Liver (tissue), 9 donors: ENCODE data around the gene VOPP1. TPM values are rescaled to one million over a fixed set of nuclear protein-coding genes. Genes with fewer than 3 reads are reported as not detected.

ENCODE experiments used
- DNase-seq: peaks from one replicate; pipeline ENCODE4 v3.0.0-alpha.2; 2017; ENCODE audit warnings: low spot score
- H3K27ac ChIP-seq, 2 donors: one replicate each; pipeline ENCODE4 v1.7.0; 2013; ENCODE audit warnings: inconsistent platforms in 2 of 2, low read length in 2 of 2, control low read depth in 1 of 2, low read depth in 1 of 2, mild to moderate bottlenecking in 1 of 2
- H3K27me3 ChIP-seq, 4 donors: one replicate each; pipeline versions ENCODE4 v1.6.1 to v1.7.0; 2013; ENCODE audit warnings: low read length in 3 of 4, inconsistent platforms in 1 of 4, mild to moderate bottlenecking in 1 of 4, moderate library complexity in 1 of 4; ENCODE audit not compliant: control insufficient read depth in 4 of 4, insufficient read depth in 4 of 4
- H3K36me3 ChIP-seq, 4 donors: one replicate each; pipeline versions ENCODE4 v1.6.1 to v1.7.0; 2013; ENCODE audit warnings: low read length in 3 of 4, mild to moderate bottlenecking in 3 of 4, low read depth in 1 of 4, moderate library complexity in 1 of 4; ENCODE audit not compliant: control insufficient read depth in 4 of 4, insufficient read depth in 3 of 4
- H3K4me1 ChIP-seq, 4 donors: one replicate each; pipeline versions ENCODE4 v1.6.1 to v1.7.0; 2013; ENCODE audit warnings: low read length in 3 of 4, mild to moderate bottlenecking in 3 of 4, moderate library complexity in 1 of 4; ENCODE audit not compliant: control insufficient read depth in 4 of 4, insufficient read depth in 4 of 4
- H3K4me3 ChIP-seq, 3 donors: one replicate each; pipeline versions ENCODE4 v1.6.1 to v1.7.0; 2013; ENCODE audit warnings: low read length in 3 of 3, control low read depth in 1 of 3, low read depth in 1 of 3, mild to moderate bottlenecking in 1 of 3
- H3K9ac ChIP-seq, 2 donors: one replicate each; pipeline ENCODE4 v1.7.0; 2013; ENCODE audit warnings: low read length in 2 of 2, mild to moderate bottlenecking in 2 of 2, moderate library complexity in 2 of 2, control low read depth in 1 of 2, low read depth in 1 of 2
- H3K9me3 ChIP-seq, 4 donors: one replicate each; pipeline versions ENCODE4 v1.6.1 to v1.7.0; 2013; ENCODE audit warnings: low read length in 3 of 4; ENCODE audit not compliant: control insufficient read depth in 4 of 4
- ATF3 ChIP-seq: IDR thresholded peaks from 2 replicates; pipeline ENCODE4 v1.6.1; 2016; ENCODE audit warnings: antibody characterized with exemption
- CTCF ChIP-seq: fragments of 150-350 bp; IDR thresholded peaks from 2 replicates; pipeline ENCODE4 v1.5.1; 2017; ENCODE audit warnings: improper control_type of control experiment, low read depth, low read length; ENCODE audit not compliant: missing input control
- EGR1 ChIP-seq, 2 donors: IDR thresholded peaks; 2 replicates each; pipeline ENCODE4 v1.6.1; 2016 to 2018; ENCODE audit warnings: antibody characterized with exemption in 2 of 2, low read depth in 2 of 2
- FOXA1 ChIP-seq: IDR thresholded peaks from 2 replicates; pipeline ENCODE4 v1.6.1; 2016; ENCODE audit warnings: antibody characterized with exemption
- FOXA2 ChIP-seq: IDR thresholded peaks from 2 replicates; pipeline ENCODE4 v1.6.1; 2016; ENCODE audit warnings: antibody characterized with exemption
- GABPA ChIP-seq, 2 donors: IDR thresholded peaks in 1 of 2; conservative IDR thresholded peaks in 1 of 2; 2 replicates each; pipeline ENCODE4 v1.6.1; 2016; ENCODE audit warnings: antibody characterized with exemption in 2 of 2, mild to moderate bottlenecking in 1 of 2, moderate library complexity in 1 of 2
- HNF4A ChIP-seq, 2 donors: conservative IDR thresholded peaks; 2 replicates each; pipeline ENCODE4 v1.6.1; 2016; ENCODE audit warnings: antibody characterized with exemption in 2 of 2, mild to moderate bottlenecking in 2 of 2
- HNF4G ChIP-seq: IDR thresholded peaks from 2 replicates; pipeline ENCODE4 v1.6.1; 2016; ENCODE audit warnings: antibody characterized with exemption
- JUND ChIP-seq, 2 donors: IDR thresholded peaks; 2 replicates each; pipeline ENCODE4 v1.6.1; 2016; ENCODE audit warnings: antibody characterized with exemption in 2 of 2
- MAX ChIP-seq: IDR thresholded peaks from 2 replicates; pipeline ENCODE4 v1.6.1; 2016; ENCODE audit warnings: antibody characterized with exemption
- NR2F2 ChIP-seq: IDR thresholded peaks from 2 replicates; pipeline ENCODE4 v1.6.1; 2016; ENCODE audit warnings: antibody characterized with exemption
- RAD21 ChIP-seq, 2 donors: IDR thresholded peaks; 2 replicates each; pipeline ENCODE4 v1.6.1; 2016; ENCODE audit warnings: antibody characterized with exemption in 2 of 2, mild to moderate bottlenecking in 2 of 2
- REST ChIP-seq: IDR thresholded peaks from 2 replicates; pipeline ENCODE4 v1.6.1; 2016; ENCODE audit warnings: antibody characterized with exemption, mild to moderate bottlenecking
- RXRA ChIP-seq, 2 donors: IDR thresholded peaks; 2 replicates each; pipeline ENCODE4 v1.6.1; 2017 to 2018; ENCODE audit warnings: antibody characterized with exemption in 2 of 2, mild to moderate bottlenecking in 1 of 2
- SP1 ChIP-seq: IDR thresholded peaks from 2 replicates; pipeline ENCODE4 v1.6.1; 2018; ENCODE audit warnings: antibody characterized with exemption, mild to moderate bottlenecking
- TAF1 ChIP-seq: conservative IDR thresholded peaks from 2 replicates; pipeline ENCODE4 v1.6.1; 2016; ENCODE audit warnings: antibody characterized with exemption, mild to moderate bottlenecking
- YY1 ChIP-seq: IDR thresholded peaks from 2 replicates; pipeline ENCODE4 v1.6.1; 2016; ENCODE audit warnings: antibody characterized with exemption, mild to moderate bottlenecking
- ZBTB33 ChIP-seq: IDR thresholded peaks from 2 replicates; pipeline ENCODE4 v1.6.1; 2016; ENCODE audit warnings: antibody characterized with exemption
- WGBS: extraction: QIAGEN DNeasy Blood & Tissue Kit; methylation state at CpG from one replicate; pipeline ENCODE4 v1.1.7; 2013; 5-methylcytosine and 5-hydroxymethylcytosine counted together
- polyA plus RNA-seq, 2 donors: library from polyadenylated mRNA; stranded (reverse) in 1 of 2; unstranded in 1 of 2; fragments of 200-250 nt in 1 of 2; fragments of >200 nt in 1 of 2; fragmentation: Nextera tagmentation in 1 of 2; extraction: Ambion mirVana in 1 of 2; gene quantifications; one replicate each; pipeline versions ENCODE4 v1.2.1 to v1.2.3, GENCODE V29; 2013 to 2015
- total RNA-seq, 2 donors: library from RNA; depleted of rRNA; stranded (reverse); fragments of >200 nt; gene quantifications; one replicate each; pipeline ENCODE4 v1.2.3, GENCODE V29; 2014
- donor health status: healthy.
- donor health status: healthy.
- donor health status: healthy.
- donor health status: healthy.
- donor health status: healthy.

The VOPP1 gene
- total and polyA plus RNA-seq, 4 donors: 11.5 to 23.8 (median 21.7) TPM

GRCh38 chr7:55508221-55509011, 63.9 kb downstream of the VOPP1 start (continued):
- TF ChIP-seq REST: no peak
- no peak for TF ChIP-seq FOXA1
- no peak for TF ChIP-seq EGR1 (IDR thresholded peaks at IDR 0.05; ENCODE audit: low read depth in 2 of 2)
- no peak for TF ChIP-seq ATF3
- TF ChIP-seq FOXA2: no peak

GRCh38 chr7:55507743-55508142, 64.6 kb downstream of the VOPP1 start:
- Histone ChIP-seq H3K27ac (no peak overlapping the region), H3K36me3 (no peaks in the 10 kb centered on the region), H3K4me3 (no peak overlapping the region), H3K27me3 (no peaks in the 10 kb centered on the region), H3K9me3 (no peaks in the 10 kb centered on the region), H3K4me1 (peaks cover 0 to 2% (median 0%) of the 10 kb centered on the region in 4 donors), H3K9ac (no peak overlapping the region)
- no peak for DNase-seq
- 95% methylated on average over 5 of the region's 5 CpGs for WGBS
- TF ChIP-seq EGR1 (IDR thresholded peaks at IDR 0.05; ENCODE audit: low read depth in 2 of 2) (no peak), GABPA (IDR thresholded peaks at IDR 0.05 in 1 of 2, conservative IDR thresholded peaks at IDR 0.05 in 1 of 2) (no peak), NR2F2 (no peak), ATF3 (no peak), SP1 (no peak), HNF4G (no peak), FOXA1 (no peak), TAF1 (no peak), YY1 (no peak), FOXA2 (no peak), REST (no peak), ZBTB33 (no peak), HNF4A (conservative IDR thresholded peaks at IDR 0.05) (no peak), MAX (no peak), CTCF (no peak), RXRA (IDR thresholded peaks at IDR 0.05) (no peak), JUND (IDR thresholded peaks at IDR 0.05) (no peak), RAD21 (IDR thresholded peaks at IDR 0.05) (no peak)
